AG10803 (cell line): Measurements from ENCODE around the gene FAM83E.

ENCODE experiments used
- DNase-seq: peaks from one replicate; pipeline ENCODE4 v3.0.0; 2010; ENCODE audit warnings: low read depth
- H3K4me3 ChIP-seq: 2 replicates; pipeline ENCODE4 v1.5.1; 2011; ENCODE audit warnings: mild to moderate bottlenecking, low read length, control low read depth
- CTCF ChIP-seq: conservative IDR thresholded peaks from 2 replicates; pipeline ENCODE4 v1.5.1; 2011; ENCODE audit warnings: mild to moderate bottlenecking, low read length, control low read depth, inconsistent platforms

FAM83E gene

GRCh38 chr19:48618916-48619691 is 4.2 kb upstream of the FAM83E start, which contains the start of the genes RPL18 and SPHK2:
Gene RPL18, minus strand, starts transcription at chr19:48619178. Its CDS starts 35 bp downstream, at chr19:48619143.
Gene SPHK2, plus strand, starts transcription at chr19:48619506. Its CDS starts 1,009 bp downstream, at chr19:48620515.
- no peak for TF ChIP-seq CTCF
- H3K4me3 ChIP-seq, result peak within 1 kb of the TSS; percentile 98
- peak; percentile 100 for DNase-seq

- no peak for DNase-seq
- TF ChIP-seq CTCF, result no peak
- H3K4me3 ChIP-seq, result peak overlapping the region; percentile 98
Observed at GRCh38 chr19:48618278-48618915, 3.5 kb upstream of the FAM83E start.

- DNase-seq, result no peak
- TF ChIP-seq CTCF, result no peak; the same call in 1 of the 2 replicates
- H3K4me3 ChIP-seq, result peak overlapping the region; percentile 98
Observed at GRCh38 chr19:48617146-48617937, 2.5 kb upstream of the FAM83E start.

- DNase-seq, result no peak
- no peak overlapping the region; the same call in 1 of the 2 replicates for H3K4me3 ChIP-seq
- no peak for TF ChIP-seq CTCF
Observed at GRCh38 chr19:48616491-48617056, 1.7 kb upstream of the FAM83E start.

- no peak for TF ChIP-seq CTCF
Observed at GRCh38 chr19:48616041-48616436, 1.2 kb upstream of the FAM83E start.

GRCh38 chr19:48615231-48616040 is 560 bp upstream of the FAM83E start:
- TF ChIP-seq CTCF, result no peak
- no peak overlapping the region for H3K4me3 ChIP-seq
- DNase-seq, result no peak

More at GRCh38 chr19:48616041-48616436, 1.2 kb upstream of the FAM83E start:
- no peak overlapping the region for H3K4me3 ChIP-seq
- no peak for DNase-seq
